SK-N-SH treated with all-trans-retinoic acid at 6 μM for 48 hours (cell line): ENCODE data around the gene OSTM1.

Experiments used
- ATAC-seq: fragments of 200-7000 bp; cut with Tn5 transposase; 3 replicates; pipeline ENCODE4 v1.9.1; 2020; ENCODE audit warnings: mild to moderate bottlenecking, moderate library complexity
- ARNTL ChIP-seq: fragments of 450-650 bp; formaldehyde crosslinking; IDR thresholded peaks from 2 replicates; pipeline ENCODE4 v1.5.0; 2020; ENCODE audit warnings: low read depth, mild to moderate bottlenecking, moderate library complexity, borderline replicate concordance
- BACH2 ChIP-seq: fragments of 250-450 bp; sonication (Bioruptor Pico); IDR thresholded peaks from 2 replicates; pipeline ENCODE4 v1.9.0; 2021; ENCODE audit warnings: mild to moderate bottlenecking, borderline replicate concordance
- CSDC2 ChIP-seq: fragments of 250-450 bp; sonication (Bioruptor Pico); IDR thresholded peaks from 2 replicates; pipeline ENCODE4 v1.5.0; 2020; ENCODE audit warnings: mild to moderate bottlenecking, moderate library complexity
- ESRRG ChIP-seq: fragments of 250-450 bp; sonication (Bioruptor Pico); IDR thresholded peaks from 2 replicates; pipeline ENCODE4 v1.6.1; 2021; ENCODE audit warnings: mild to moderate bottlenecking
- GLIS3 ChIP-seq: fragments of 250-450 bp; sonication (Bioruptor Pico); IDR thresholded peaks from 2 replicates; pipeline ENCODE4 v1.5.0; 2020; ENCODE audit warnings: mild to moderate bottlenecking, moderate library complexity
- ISL1 ChIP-seq: fragments of 250-450 bp; sonication (Bioruptor Pico); IDR thresholded peaks from 2 replicates; pipeline ENCODE4 v2.1.2; 2022; ENCODE audit warnings: mild to moderate bottlenecking, moderate library complexity
- OSR1 ChIP-seq: fragments of 250-450 bp; sonication (Bioruptor Pico); IDR thresholded peaks from 2 replicates; pipeline ENCODE4 v1.8.0; 2022; ENCODE audit warnings: moderate library complexity, mild to moderate bottlenecking, inconsistent platforms
- PPARA ChIP-seq: fragments of 250-450 bp; sonication (Bioruptor Pico); IDR thresholded peaks from 2 replicates; pipeline ENCODE4 v1.5.0; 2020; ENCODE audit warnings: mild to moderate bottlenecking, borderline replicate concordance
- RARB ChIP-seq: fragments of 250-450 bp; sonication (Bioruptor Pico); IDR thresholded peaks from 2 replicates; pipeline ENCODE4 v1.8.0; 2021; ENCODE audit warnings: mild to moderate bottlenecking, moderate library complexity
- TCF4 ChIP-seq: fragments of 250-450 bp; sonication (Bioruptor Pico); IDR thresholded peaks from 2 replicates; pipeline ENCODE4 v1.8.0; 2021; ENCODE audit warnings: mild to moderate bottlenecking, moderate library complexity, borderline replicate concordance
- TOX ChIP-seq: fragments of 250-450 bp; sonication (Bioruptor Pico); IDR thresholded peaks from 2 replicates; pipeline ENCODE4 v1.8.0; 2021; ENCODE audit warnings: mild to moderate bottlenecking, moderate library complexity, borderline replicate concordance
- ZC3H10 ChIP-seq: fragments of 250-450 bp; sonication (Bioruptor Pico); IDR thresholded peaks from 2 replicates; pipeline ENCODE4 v1.5.1; 2021; ENCODE audit warnings: mild to moderate bottlenecking, moderate library complexity
- ZFP3 ChIP-seq: fragments of 250-450 bp; sonication (Bioruptor Pico); IDR thresholded peaks from 2 replicates; pipeline ENCODE4 v1.5.0; 2020; ENCODE audit warnings: mild to moderate bottlenecking, moderate library complexity
- ZFP30 ChIP-seq: fragments of 450-650 bp; formaldehyde crosslinking; IDR thresholded peaks from 2 replicates; pipeline ENCODE4 v1.5.0; 2022; ENCODE audit warnings: mild to moderate bottlenecking, moderate library complexity
- ZNF565 ChIP-seq: fragments of 450-650 bp; formaldehyde crosslinking; conservative IDR thresholded peaks from 2 replicates; pipeline ENCODE4 v1.5.0; 2020; ENCODE audit warnings: low read depth, mild to moderate bottlenecking, moderate library complexity
- ZNF8 ChIP-seq: fragments of 450-650 bp; formaldehyde crosslinking; IDR thresholded peaks from 2 replicates; pipeline ENCODE4 v1.5.0; 2020; ENCODE audit warnings: mild to moderate bottlenecking, moderate library complexity
- TF ChIP-seq, protein P1 (sequence below): fragments of 250-450 bp; sonication (Bioruptor Pico); IDR thresholded peaks from 2 replicates; pipeline ENCODE4 v1.5.0; 2020; ENCODE audit warnings: mild to moderate bottlenecking, moderate library complexity
- TF ChIP-seq, protein P2 (sequence below): fragments of 250-450 bp; sonication (Bioruptor Pico); IDR thresholded peaks from 2 replicates; pipeline ENCODE4 v1.5.1; 2020; ENCODE audit warnings: low read depth, mild to moderate bottlenecking, moderate library complexity
- TF ChIP-seq, protein P3 (sequence below): fragments of 250-450 bp; sonication (Bioruptor Pico); IDR thresholded peaks from 2 replicates; pipeline ENCODE4 v1.5.1; 2021; ENCODE audit warnings: mild to moderate bottlenecking, moderate library complexity
- TF ChIP-seq, protein P4 (sequence below): fragments of 250-450 bp; sonication (Bioruptor Pico); IDR thresholded peaks from 2 replicates; pipeline ENCODE4 v1.8.0; 2020; ENCODE audit warnings: mild to moderate bottlenecking, moderate library complexity, borderline replicate concordance
- TF ChIP-seq, protein P5 (sequence below): fragments of 250-450 bp; sonication (Bioruptor Pico); IDR thresholded peaks from 2 replicates; pipeline ENCODE4 v1.8.0; 2021; ENCODE audit warnings: low read depth, mild to moderate bottlenecking, moderate library complexity, borderline replicate concordance

Gene OSTM1

DNA sequence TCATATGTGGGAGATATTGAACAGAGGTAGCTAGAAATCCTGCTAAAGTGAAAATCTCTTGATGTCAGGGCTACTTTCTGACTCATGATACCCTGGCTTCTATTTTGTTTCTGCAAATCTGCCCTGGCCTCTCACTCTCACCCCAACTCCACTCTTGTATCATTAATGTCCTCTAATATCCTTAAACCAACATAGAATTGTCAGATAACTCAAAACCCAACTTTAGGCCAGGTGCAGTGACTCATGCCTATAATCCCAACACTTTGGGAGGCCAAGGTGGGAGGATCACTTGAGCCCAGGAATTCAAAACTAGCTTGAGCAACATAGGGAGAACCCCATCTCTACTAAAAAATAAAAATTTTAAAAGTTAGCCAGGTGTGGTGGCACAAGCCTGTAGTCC is 33.8 kb upstream of the OSTM1 start:
- TF ChIP-seq ZNF8: no peak
- TF ChIP-seq GLIS3: no peak
- TF ChIP-seq, protein P1, sequence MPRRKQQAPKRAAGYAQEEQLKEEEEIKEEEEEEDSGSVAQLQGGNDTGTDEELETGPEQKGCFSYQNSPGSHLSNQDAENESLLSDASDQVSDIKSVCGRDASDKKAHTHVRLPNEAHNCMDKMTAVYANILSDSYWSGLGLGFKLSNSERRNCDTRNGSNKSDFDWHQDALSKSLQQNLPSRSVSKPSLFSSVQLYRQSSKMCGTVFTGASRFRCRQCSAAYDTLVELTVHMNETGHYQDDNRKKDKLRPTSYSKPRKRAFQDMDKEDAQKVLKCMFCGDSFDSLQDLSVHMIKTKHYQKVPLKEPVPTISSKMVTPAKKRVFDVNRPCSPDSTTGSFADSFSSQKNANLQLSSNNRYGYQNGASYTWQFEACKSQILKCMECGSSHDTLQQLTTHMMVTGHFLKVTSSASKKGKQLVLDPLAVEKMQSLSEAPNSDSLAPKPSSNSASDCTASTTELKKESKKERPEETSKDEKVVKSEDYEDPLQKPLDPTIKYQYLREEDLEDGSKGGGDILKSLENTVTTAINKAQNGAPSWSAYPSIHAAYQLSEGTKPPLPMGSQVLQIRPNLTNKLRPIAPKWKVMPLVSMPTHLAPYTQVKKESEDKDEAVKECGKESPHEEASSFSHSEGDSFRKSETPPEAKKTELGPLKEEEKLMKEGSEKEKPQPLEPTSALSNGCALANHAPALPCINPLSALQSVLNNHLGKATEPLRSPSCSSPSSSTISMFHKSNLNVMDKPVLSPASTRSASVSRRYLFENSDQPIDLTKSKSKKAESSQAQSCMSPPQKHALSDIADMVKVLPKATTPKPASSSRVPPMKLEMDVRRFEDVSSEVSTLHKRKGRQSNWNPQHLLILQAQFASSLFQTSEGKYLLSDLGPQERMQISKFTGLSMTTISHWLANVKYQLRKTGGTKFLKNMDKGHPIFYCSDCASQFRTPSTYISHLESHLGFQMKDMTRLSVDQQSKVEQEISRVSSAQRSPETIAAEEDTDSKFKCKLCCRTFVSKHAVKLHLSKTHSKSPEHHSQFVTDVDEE (CRISPR knock-in tag): no peak
- TF ChIP-seq, protein P2, sequence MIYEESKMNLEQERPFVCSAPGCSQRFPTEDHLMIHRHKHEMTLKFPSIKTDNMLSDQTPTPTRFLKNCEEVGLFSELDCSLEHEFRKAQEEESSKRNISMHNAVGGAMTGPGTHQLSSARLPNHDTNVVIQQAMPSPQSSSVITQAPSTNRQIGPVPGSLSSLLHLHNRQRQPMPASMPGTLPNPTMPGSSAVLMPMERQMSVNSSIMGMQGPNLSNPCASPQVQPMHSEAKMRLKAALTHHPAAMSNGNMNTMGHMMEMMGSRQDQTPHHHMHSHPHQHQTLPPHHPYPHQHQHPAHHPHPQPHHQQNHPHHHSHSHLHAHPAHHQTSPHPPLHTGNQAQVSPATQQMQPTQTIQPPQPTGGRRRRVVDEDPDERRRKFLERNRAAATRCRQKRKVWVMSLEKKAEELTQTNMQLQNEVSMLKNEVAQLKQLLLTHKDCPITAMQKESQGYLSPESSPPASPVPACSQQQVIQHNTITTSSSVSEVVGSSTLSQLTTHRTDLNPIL (CRISPR knock-in tag): no peak
- no peak for TF ChIP-seq TCF4
- no peak for TF ChIP-seq PPARA (CRISPR knock-in tag)
- TF ChIP-seq, protein P3, sequence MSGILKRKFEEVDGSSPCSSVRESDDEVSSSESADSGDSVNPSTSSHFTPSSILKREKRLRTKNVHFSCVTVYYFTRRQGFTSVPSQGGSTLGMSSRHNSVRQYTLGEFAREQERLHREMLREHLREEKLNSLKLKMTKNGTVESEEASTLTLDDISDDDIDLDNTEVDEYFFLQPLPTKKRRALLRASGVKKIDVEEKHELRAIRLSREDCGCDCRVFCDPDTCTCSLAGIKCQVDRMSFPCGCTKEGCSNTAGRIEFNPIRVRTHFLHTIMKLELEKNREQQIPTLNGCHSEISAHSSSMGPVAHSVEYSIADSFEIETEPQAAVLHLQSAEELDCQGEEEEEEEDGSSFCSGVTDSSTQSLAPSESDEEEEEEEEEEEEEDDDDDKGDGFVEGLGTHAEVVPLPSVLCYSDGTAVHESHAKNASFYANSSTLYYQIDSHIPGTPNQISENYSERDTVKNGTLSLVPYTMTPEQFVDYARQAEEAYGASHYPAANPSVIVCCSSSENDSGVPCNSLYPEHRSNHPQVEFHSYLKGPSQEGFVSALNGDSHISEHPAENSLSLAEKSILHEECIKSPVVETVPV (CRISPR knock-in tag): no peak
- TF ChIP-seq, protein P4, sequence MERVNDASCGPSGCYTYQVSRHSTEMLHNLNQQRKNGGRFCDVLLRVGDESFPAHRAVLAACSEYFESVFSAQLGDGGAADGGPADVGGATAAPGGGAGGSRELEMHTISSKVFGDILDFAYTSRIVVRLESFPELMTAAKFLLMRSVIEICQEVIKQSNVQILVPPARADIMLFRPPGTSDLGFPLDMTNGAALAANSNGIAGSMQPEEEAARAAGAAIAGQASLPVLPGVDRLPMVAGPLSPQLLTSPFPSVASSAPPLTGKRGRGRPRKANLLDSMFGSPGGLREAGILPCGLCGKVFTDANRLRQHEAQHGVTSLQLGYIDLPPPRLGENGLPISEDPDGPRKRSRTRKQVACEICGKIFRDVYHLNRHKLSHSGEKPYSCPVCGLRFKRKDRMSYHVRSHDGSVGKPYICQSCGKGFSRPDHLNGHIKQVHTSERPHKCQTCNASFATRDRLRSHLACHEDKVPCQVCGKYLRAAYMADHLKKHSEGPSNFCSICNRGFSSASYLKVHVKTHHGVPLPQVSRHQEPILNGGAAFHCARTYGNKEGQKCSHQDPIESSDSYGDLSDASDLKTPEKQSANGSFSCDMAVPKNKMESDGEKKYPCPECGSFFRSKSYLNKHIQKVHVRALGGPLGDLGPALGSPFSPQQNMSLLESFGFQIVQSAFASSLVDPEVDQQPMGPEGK: no peak
- no peak for TF ChIP-seq CSDC2
- TF ChIP-seq ZFP30 (CRISPR knock-in tag): no peak
- TF ChIP-seq ESRRG: no peak
- no peak for TF ChIP-seq BACH2
- no peak for TF ChIP-seq ZNF565 (CRISPR knock-in tag)
- ATAC-seq: no peak

DNA sequence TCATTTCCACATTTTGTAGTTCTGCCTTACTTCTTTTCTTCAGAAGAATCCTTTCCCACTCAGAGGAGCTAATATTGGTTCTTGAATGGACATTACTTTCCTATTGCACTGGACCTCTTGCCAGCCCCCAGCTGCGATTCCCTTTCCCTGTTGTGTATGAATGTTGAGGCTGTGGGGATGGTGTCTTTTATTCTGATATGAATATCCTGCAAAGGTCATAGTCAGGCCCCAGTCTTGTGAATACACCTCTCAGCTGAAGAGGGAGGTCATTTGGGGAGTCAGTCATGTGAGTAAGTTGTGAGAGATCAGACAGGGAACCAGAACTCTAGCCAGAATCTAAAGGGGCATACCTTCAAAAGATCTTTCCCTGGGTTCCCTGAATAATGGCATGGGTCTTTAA is 32.6 kb upstream of the OSTM1 start:
- TF ChIP-seq, protein P5, sequence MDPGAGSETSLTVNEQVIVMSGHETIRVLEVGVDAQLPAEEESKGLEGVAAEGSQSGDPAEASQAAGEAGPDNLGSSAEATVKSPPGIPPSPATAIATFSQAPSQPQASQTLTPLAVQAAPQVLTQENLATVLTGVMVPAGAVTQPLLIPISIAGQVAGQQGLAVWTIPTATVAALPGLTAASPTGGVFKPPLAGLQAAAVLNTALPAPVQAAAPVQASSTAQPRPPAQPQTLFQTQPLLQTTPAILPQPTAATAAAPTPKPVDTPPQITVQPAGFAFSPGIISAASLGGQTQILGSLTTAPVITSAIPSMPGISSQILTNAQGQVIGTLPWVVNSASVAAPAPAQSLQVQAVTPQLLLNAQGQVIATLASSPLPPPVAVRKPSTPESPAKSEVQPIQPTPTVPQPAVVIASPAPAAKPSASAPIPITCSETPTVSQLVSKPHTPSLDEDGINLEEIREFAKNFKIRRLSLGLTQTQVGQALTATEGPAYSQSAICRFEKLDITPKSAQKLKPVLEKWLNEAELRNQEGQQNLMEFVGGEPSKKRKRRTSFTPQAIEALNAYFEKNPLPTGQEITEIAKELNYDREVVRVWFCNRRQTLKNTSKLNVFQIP: no peak
- TF ChIP-seq, protein P3 (CRISPR knock-in tag): no peak
- no peak for ATAC-seq

DNA sequence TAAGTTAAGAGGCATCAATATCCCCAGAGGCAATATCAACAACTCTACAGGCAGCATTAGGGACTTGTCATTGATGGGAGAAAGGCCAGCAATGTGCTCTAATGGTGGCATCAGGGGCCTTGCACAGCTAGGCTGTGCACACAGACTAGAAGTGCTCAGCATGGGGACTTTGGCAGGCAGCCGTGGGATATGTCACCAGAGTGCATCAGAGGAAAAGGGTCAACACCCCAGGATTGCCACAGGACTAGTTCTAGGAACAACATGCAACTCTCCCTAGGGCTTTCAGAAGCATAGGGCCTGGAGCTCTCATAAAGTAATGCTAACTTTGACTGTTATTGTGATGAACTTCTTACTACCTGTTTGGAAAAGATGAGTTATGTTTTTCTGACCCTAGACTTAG is 32.2 kb upstream of the OSTM1 start:
- ATAC-seq: no peak
- TF ChIP-seq ZFP3 (CRISPR knock-in tag) (no peak), RARB (CRISPR knock-in tag) (no peak), ZFP30 (CRISPR knock-in tag) (no peak), CSDC2 (no peak), ZNF8 (no peak), PPARA (CRISPR knock-in tag) (no peak), TOX (CRISPR knock-in tag) (no peak), ESRRG (no peak), ISL1 (CRISPR knock-in tag) (no peak), ARNTL (no peak), OSR1 (CRISPR knock-in tag) (no peak), TCF4 (no peak), ZC3H10 (CRISPR knock-in tag) (no peak)
- TF ChIP-seq, protein P1 (CRISPR knock-in tag): no peak
- TF ChIP-seq, protein P4: no peak
- TF ChIP-seq, protein P3 (CRISPR knock-in tag): no peak
